BJ (cell line): Measurements from ENCODE around the gene PSD2. TPM values are rescaled to one million over a fixed set of nuclear protein-coding genes. Genes with fewer than 3 reads are reported as not detected.

ENCODE experiments used
- CTCF ChIA-PET: fragments of 350-600 bp; formaldehyde crosslinking; extraction: SDS; loops from one replicate; lab custom pipeline; 2021; ENCODE audit warnings: antibody characterized with exemption, inconsistent platforms; lab: Yijun Ruan, JAX
- POLR2A ChIA-PET: fragments of 300-600 bp; sonication (Branson Sonifier 250); formaldehyde crosslinking; extraction: SDS; loops from one replicate; lab custom pipeline; 2021; ENCODE audit warnings: antibody characterized with exemption; lab: Charles Lee
- DNase-seq: peaks from one replicate; pipeline ENCODE4 v3.0.0-alpha.2; 2011; ENCODE audit warnings: low read depth
- H3K27me3 ChIP-seq: 2 replicates; pipeline ENCODE4 v1.6.0; 2011; ENCODE audit warnings: low read length; ENCODE audit not compliant: control insufficient read depth, insufficient read depth
- H3K36me3 ChIP-seq: 2 replicates; pipeline ENCODE4 v1.5.1; 2011; ENCODE audit warnings: low read length; ENCODE audit not compliant: control insufficient read depth, insufficient read depth
- H3K4me3 ChIP-seq: 2 replicates; pipeline ENCODE4 v1.5.1; 2011; ENCODE audit warnings: low read depth, mild to moderate bottlenecking, control low read depth, low read length
- CTCF ChIP-seq: IDR thresholded peaks from 2 replicates; pipeline ENCODE4 v1.5.1; 2011; ENCODE audit warnings: low read depth, mild to moderate bottlenecking, control low read depth, inconsistent platforms, low read length, moderate library complexity; ENCODE audit not compliant: insufficient read depth
- polyA plus RNA-seq: library from polyadenylated mRNA; depleted of rRNA; stranded (reverse); fragments of >200 nt; gene quantifications from 2 replicates; pipeline ENCODE4 v1.2.3, GENCODE V29; 2011

Gene PSD2
- polyA plus RNA-seq, 1 experiment = 0.04 TPM

DNA sequence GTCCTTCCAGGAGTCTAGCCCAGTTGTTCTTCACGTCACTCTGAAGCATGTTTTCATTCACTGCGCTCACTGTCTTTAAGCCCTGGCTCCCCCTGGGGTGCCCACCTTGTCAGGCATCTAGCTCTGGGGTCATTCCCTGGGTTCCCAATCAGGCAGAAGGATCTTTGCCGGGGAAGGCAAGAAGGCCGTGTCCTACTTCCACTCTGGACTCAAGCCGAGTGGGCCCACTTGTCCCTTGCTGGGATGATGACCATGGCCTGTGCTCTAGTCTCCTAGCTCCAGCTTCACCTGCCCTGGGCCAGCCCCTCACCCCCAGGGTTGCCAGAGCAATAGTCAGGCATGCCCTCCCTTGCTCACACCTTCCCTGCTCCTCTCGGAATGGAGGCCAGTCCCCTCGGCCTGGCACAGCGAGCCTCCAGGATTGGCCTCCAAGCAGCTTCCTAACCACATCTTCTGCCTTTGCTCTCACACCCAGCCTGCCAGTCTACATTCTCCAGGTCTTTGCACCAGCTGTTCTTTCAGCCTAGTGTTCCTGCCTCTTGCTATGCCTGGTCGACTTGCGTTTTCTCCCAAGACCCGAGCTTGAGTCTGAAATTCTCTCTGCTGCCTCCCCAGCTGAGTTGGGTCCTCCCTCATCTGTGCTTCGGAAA is 32.2 kb upstream of the PSD2 start:
- Histone ChIP-seq H3K36me3 (no peaks in the 10 kb centered on the region), H3K4me3 (no peak overlapping the region), H3K27me3 (peaks cover 10% of the 10 kb centered on the region)
- DNase-seq = no peak
- ChIA-PET CTCF (interaction anchor here (0.7 to 16.9 kb wide), 6 partner anchors 10 to 203 kb away, joined by 3 to 498 read pairs (median 4); no protein-coding TSS in a partner anchor), POLR2A (no interaction called here)
- no peak for TF ChIP-seq CTCF

GRCh38 chr5:139763930-139764791 is 31.4 kb upstream of the PSD2 start:
- CTCF ChIA-PET = interaction anchor here (0.7 to 16.9 kb wide), 6 partner anchors 11 to 204 kb away, joined by 3 to 498 read pairs (median 4); no protein-coding TSS in a partner anchor
- DNase-seq = no peak
- Histone ChIP-seq H3K27me3 (peaks cover 10% of the 10 kb centered on the region), H3K4me3 (no peak overlapping the region), H3K36me3 (no peaks in the 10 kb centered on the region)
- POLR2A ChIA-PET = no interaction called here
- no peak for TF ChIP-seq CTCF

DNA sequence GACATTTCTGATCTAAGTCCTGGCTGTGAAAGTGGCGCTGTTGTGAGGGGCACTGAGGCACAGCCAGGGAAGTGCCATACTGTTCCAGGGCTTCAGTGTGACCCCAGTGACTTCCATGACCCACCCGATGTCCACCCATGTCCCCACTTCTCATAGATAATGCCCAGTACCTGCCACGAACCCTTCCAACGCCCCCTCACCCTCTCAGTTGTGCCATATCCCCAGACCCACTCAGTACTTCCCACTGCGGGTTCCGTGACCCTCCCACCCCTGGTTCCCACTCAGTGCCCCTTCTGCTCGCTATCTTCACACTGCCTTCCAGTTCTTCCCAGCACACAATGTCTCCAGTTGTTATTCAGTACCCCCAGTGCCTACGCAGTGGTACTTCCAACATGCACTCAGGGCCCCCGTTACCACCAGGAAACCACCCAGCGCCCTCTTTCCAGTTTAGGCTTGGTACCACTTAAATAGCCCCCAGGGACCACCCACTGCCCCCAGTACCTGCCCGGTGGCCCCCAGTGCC is 30.7 kb upstream of the PSD2 start:
- Histone ChIP-seq H3K36me3 (no peaks in the 10 kb centered on the region), H3K27me3 (peaks cover 10% of the 10 kb centered on the region), H3K4me3 (no peak overlapping the region)
- no peak for DNase-seq
- ChIA-PET CTCF (interaction anchor here (0.6 to 16.9 kb wide), 51 partner anchors 8 to 1578 kb away, joined by 3 to 498 read pairs (median 6); partner anchors contain the start of genes CXXC5 and UBE2D2), POLR2A (no interaction called here)
- no peak for TF ChIP-seq CTCF

GRCh38 chr5:139765409-139766217 is 30.0 kb upstream of the PSD2 start:
- H3K36me3 ChIP-seq = no peaks in the 10 kb centered on the region
- ChIA-PET CTCF (interaction anchor here (0.6 to 16.9 kb wide), 61 partner anchors 9 to 1578 kb away, joined by 3 to 498 read pairs (median 5); partner anchors contain the start of genes CXXC5 and UBE2D2), POLR2A (no interaction called here)
- DNase-seq = peak; percentile 9
- H3K4me3 ChIP-seq = peak overlapping the region; percentile 58
- TF ChIP-seq CTCF = peak; percentile 93
- H3K27me3 ChIP-seq = peaks cover 10% of the 10 kb centered on the region
